Measurements from ENCODE around the gene TRAK1. TPM values are rescaled to one million over a fixed set of nuclear protein-coding genes. Genes with fewer than 3 reads are reported as not detected.

TRAK1 gene
- total RNA-seq, 2 experiments from 2014 or later = 62.5 to 88.3 TPM

GRCh38 chr3:42130329-42131070 is 39.3 kb downstream of the TRAK1 start:
- ChIA-PET CTCF (ENCODE audit: unreplicated experiment) (interaction anchor here (0.7 kb wide), 1 partner anchor 61 kb away, joined by 3 read pairs; no protein-coding TSS in a partner anchor), POLR2A (interaction anchor here (0.6 to 3.8 kb wide), 19 partner anchors 9 to 1853 kb away, joined by 3 to 18 read pairs (median 5); no protein-coding TSS in a partner anchor)
- Histone ChIP-seq H3K79me2 (ENCODE audit: insufficient read depth, low read depth, low read length) (peaks cover 74% of the 10 kb centered on the region), H3K4me1 (ENCODE audit: insufficient read depth, low read length, poor library complexity, severe bottlenecking) (peaks cover 55% of the 10 kb centered on the region), H3K9me3 (ENCODE audit: low read length) (no peaks in the 10 kb centered on the region), H2AFZ (ENCODE audit: low read length) (no peak overlapping the region), H4K20me1 (ENCODE audit: insufficient read depth, low read length) (no peaks in the 10 kb centered on the region), H3K27ac (ENCODE audit: low read depth, low read length, poor library complexity, severe bottlenecking) (peak overlapping the region; percentile 94), H3K9me2 (ENCODE audit: insufficient read depth, low read length) (no peaks in the 10 kb centered on the region), H3K36me3 (ENCODE audit: insufficient read depth, low read length) (peaks cover 49% of the 10 kb centered on the region), H3K4me2 (ENCODE audit: low read length) (peak overlapping the region; percentile 35; the same call in 1 of the 2 replicates), H3K4me3 (ENCODE audit: low read depth, low read length, poor library complexity, severe bottlenecking) (no peak overlapping the region)
- no TSS peak for BruUV-seq (replicated peaks)
- DNase-seq (ENCODE audit: low spot score) = no peak
- intact Hi-C loops (cut with micrococcal nuclease; ENCODE audit: unreplicated experiment) = no loop called here
- TF ChIP-seq CTCF (conservative IDR thresholded peaks at IDR 0.05; ENCODE audit: low read length) (no peak), EZH2phosphoT487 (IDR thresholded peaks at IDR 0.05; ENCODE audit: borderline replicate concordance, low read depth, low read length) (no peak)

- Histone ChIP-seq H3K27ac (ENCODE audit: low read depth, low read length, poor library complexity, severe bottlenecking) (no peak overlapping the region), H3K9me2 (ENCODE audit: insufficient read depth, low read length) (no peaks in the 10 kb centered on the region), H4K20me1 (ENCODE audit: insufficient read depth, low read length) (no peaks in the 10 kb centered on the region), H3K4me3 (ENCODE audit: low read depth, low read length, poor library complexity, severe bottlenecking) (no peak overlapping the region), H2AFZ (ENCODE audit: low read length) (no peak overlapping the region), H3K4me2 (ENCODE audit: low read length) (no peak overlapping the region), H3K9me3 (ENCODE audit: low read length) (no peaks in the 10 kb centered on the region), H3K36me3 (ENCODE audit: insufficient read depth, low read length) (peaks cover 35% of the 10 kb centered on the region), H3K79me2 (ENCODE audit: insufficient read depth, low read depth, low read length) (peaks cover 75% of the 10 kb centered on the region), H3K4me1 (ENCODE audit: insufficient read depth, low read length, poor library complexity, severe bottlenecking) (peaks cover 24% of the 10 kb centered on the region)
- ChIA-PET CTCF (ENCODE audit: unreplicated experiment) (no interaction called here), POLR2A (interaction anchor here (0.6 to 1.0 kb wide), 2 partner anchors 37 to 135 kb away, joined by 3 to 4 read pairs; no protein-coding TSS in a partner anchor)
- TF ChIP-seq EZH2phosphoT487 (IDR thresholded peaks at IDR 0.05; ENCODE audit: borderline replicate concordance, low read depth, low read length) (no peak), CTCF (conservative IDR thresholded peaks at IDR 0.05; ENCODE audit: low read length) (no peak)
- intact Hi-C loops (cut with micrococcal nuclease; ENCODE audit: unreplicated experiment) = no loop called here
- DNase-seq (ENCODE audit: low spot score) = no peak
- BruUV-seq (replicated peaks) = no TSS peak
Observed at GRCh38 chr3:42133500-42134298, 42.5 kb downstream of the TRAK1 start.

Measured in OCI-LY7 (cell line).